ENCODE measurements around the gene ZNF526. TPM values are rescaled to one million over a fixed set of nuclear protein-coding genes. Genes with fewer than 3 reads are reported as not detected.

Gene ZNF526
- polyA plus RNA-seq, 3 donors, result 0.96 to 3.4 (median 1.3) TPM

- WGBS (ENCODE audit: insufficient coverage), result no CpG with 5 or more reads among the region's 1 CpG
- intact Hi-C loops (cut with micrococcal nuclease), result no loop called here
- Histone ChIP-seq H3K9me3 (replicated peaks in 1 of 2; ENCODE audit: control insufficient read depth in 1 of 2, insufficient read depth in 1 of 2, low read length in 2 of 2) (peaks cover 0 to 3% of the 10 kb centered on the region in 2 donors), H3K27me3 (ENCODE audit: control insufficient read depth in 2 of 2, insufficient read depth in 2 of 2, low read length in 2 of 2) (no peaks in the 10 kb centered on the region), H3K79me2 (ENCODE audit: insufficient read depth, low read length) (no peaks in the 10 kb centered on the region), H3K9ac (ENCODE audit: insufficient read depth, low read length, poor library complexity, severe bottlenecking) (no peak overlapping the region), H3K4me2 (replicated peaks; ENCODE audit: extremely low read depth, low read length, poor library complexity, severe bottlenecking) (no peak overlapping the region), H3K36me3 (replicated peaks in 1 of 2; ENCODE audit: control insufficient read depth in 1 of 2, insufficient read depth in 2 of 2, low read length in 2 of 2) (no peaks in the 10 kb centered on the region), H3K27ac (ENCODE audit: low read depth in 1 of 2, low read length in 2 of 2) (no peak overlapping the region), H2AFZ (ENCODE audit: insufficient read depth, low read depth, low read length, poor library complexity, severe bottlenecking) (no peak overlapping the region), H4K20me1 (ENCODE audit: insufficient read depth, low read length) (no peaks in the 10 kb centered on the region), H3K4me1 (ENCODE audit: control insufficient read depth in 1 of 2, insufficient read depth in 2 of 2, low read length in 2 of 2) (peaks cover 41 to 55% of the 10 kb centered on the region in 2 donors), H3K4me3 (replicated peaks in 1 of 3; ENCODE audit: low read depth in 2 of 3, low read length in 3 of 3) (no peak overlapping the region)
- H3K4me1 Mint-ChIP-seq, result peaks cover 60% of the 10 kb centered on the region
- DNase-seq, result no peak
- no peak overlapping the region for H3K27ac Mint-ChIP-seq
- TF ChIP-seq CTCF (IDR thresholded peaks at IDR 0.05), result no peak
- no peak overlapping the region for H3K4me3 Mint-ChIP-seq
- peaks cover 0 to 10% of the 10 kb centered on the region in 2 donors for H3K36me3 Mint-ChIP-seq
- H3K27me3 Mint-ChIP-seq (ENCODE audit: low read depth in 3 of 3), result peaks cover 4 to 8% (median 6%) of the 10 kb centered on the region in 3 donors
- peaks cover 0 to 10% (median 4%) of the 10 kb centered on the region in 7 donors for H3K9me3 Mint-ChIP-seq
Observed at GRCh38 chr19:42188665-42189064, 31.4 kb upstream of the ZNF526 start.

GRCh38 chr19:42189133-42189532 lies 31.0 kb upstream of the ZNF526 start:
- Mint-ChIP-seq H3K27me3 (ENCODE audit: low read depth in 3 of 3) (peaks cover 4 to 7% (median 5%) of the 10 kb centered on the region in 3 donors), H3K36me3 (peaks cover under 1 to 10% of the 10 kb centered on the region in 2 donors), H3K4me1 (peaks cover 56% of the 10 kb centered on the region), H3K9me3 (peaks cover 0 to 13% (median 6%) of the 10 kb centered on the region in 7 donors), H3K27ac (no peak overlapping the region), H3K4me3 (no peak overlapping the region)
- WGBS (ENCODE audit: insufficient coverage), result 81% methylated on average over 2 of the region's 3 CpGs
- Histone ChIP-seq H3K4me3 (replicated peaks in 1 of 3; ENCODE audit: low read depth in 2 of 3, low read length in 3 of 3) (no peak overlapping the region), H4K20me1 (ENCODE audit: insufficient read depth, low read length) (no peaks in the 10 kb centered on the region), H3K4me2 (replicated peaks; ENCODE audit: extremely low read depth, low read length, poor library complexity, severe bottlenecking) (no peak overlapping the region), H3K9me3 (replicated peaks in 1 of 2; ENCODE audit: control insufficient read depth in 1 of 2, insufficient read depth in 1 of 2, low read length in 2 of 2) (peaks cover 0 to 3% of the 10 kb centered on the region in 2 donors), H2AFZ (ENCODE audit: insufficient read depth, low read depth, low read length, poor library complexity, severe bottlenecking) (no peak overlapping the region), H3K9ac (ENCODE audit: insufficient read depth, low read length, poor library complexity, severe bottlenecking) (no peak overlapping the region), H3K27ac (ENCODE audit: low read depth in 1 of 2, low read length in 2 of 2) (no peak overlapping the region), H3K36me3 (replicated peaks in 1 of 2; ENCODE audit: control insufficient read depth in 1 of 2, insufficient read depth in 2 of 2, low read length in 2 of 2) (no peaks in the 10 kb centered on the region), H3K27me3 (ENCODE audit: control insufficient read depth in 2 of 2, insufficient read depth in 2 of 2, low read length in 2 of 2) (no peaks in the 10 kb centered on the region), H3K79me2 (ENCODE audit: insufficient read depth, low read length) (no peaks in the 10 kb centered on the region), H3K4me1 (ENCODE audit: control insufficient read depth in 1 of 2, insufficient read depth in 2 of 2, low read length in 2 of 2) (peaks cover 36 to 50% of the 10 kb centered on the region in 2 donors)
- TF ChIP-seq CTCF (IDR thresholded peaks at IDR 0.05), result no peak
- no peak for DNase-seq
- intact Hi-C loops (cut with micrococcal nuclease), result no loop called here
